H9 (cell line): ENCODE measurements around the gene DYNLRB1. TPM values are rescaled to one million over a fixed set of nuclear protein-coding genes. Genes with fewer than 3 reads are reported as not detected.

Experiments used
- DNase-seq: peaks from one replicate; pipeline ENCODE4 v3.0.0-alpha.2; 2017
- H2AFZ ChIP-seq: one replicate; pipeline ENCODE4 v1.6.1; 2013; ENCODE audit warnings: mild to moderate bottlenecking, low read length, control low read depth, moderate library complexity
- H2AK5ac ChIP-seq: 2 replicates; pipeline ENCODE4 v1.6.1; 2013; ENCODE audit warnings: low read length, control low read depth, mixed read lengths; ENCODE audit not compliant: insufficient read length
- H2BK120ac ChIP-seq: one replicate; pipeline ENCODE4 v1.6.1; 2013; ENCODE audit warnings: low read depth, mild to moderate bottlenecking, low read length, control low read depth, inconsistent platforms; ENCODE audit not compliant: poor library complexity, severe bottlenecking
- H2BK12ac ChIP-seq: 2 replicates; pipeline ENCODE4 v1.6.1; 2013; ENCODE audit warnings: low read length, control low read depth, mixed read lengths, low read depth; ENCODE audit not compliant: insufficient read length
- H2BK15ac ChIP-seq: 2 replicates; pipeline ENCODE4 v1.6.1; 2013; ENCODE audit warnings: low read depth, low read length, control low read depth
- H2BK20ac ChIP-seq: one replicate; pipeline ENCODE4 v1.6.1; 2013; ENCODE audit warnings: low read depth, mild to moderate bottlenecking, low read length, control low read depth, inconsistent platforms; ENCODE audit not compliant: poor library complexity, severe bottlenecking
- H2BK5ac ChIP-seq: 2 replicates; pipeline ENCODE4 v1.6.1; 2013; ENCODE audit warnings: low read length, control low read depth, mixed read lengths; ENCODE audit not compliant: insufficient read length
- H3K14ac ChIP-seq: 2 replicates; pipeline ENCODE4 v1.6.1; 2013; ENCODE audit warnings: low read length, control low read depth; ENCODE audit not compliant: insufficient read depth
- H3K18ac ChIP-seq: 2 replicates; pipeline ENCODE4 v1.6.1; 2013; ENCODE audit warnings: low read depth, mild to moderate bottlenecking, mixed read lengths, low read length, control low read depth; ENCODE audit not compliant: insufficient read length
- H3K23ac ChIP-seq: 2 replicates; pipeline ENCODE4 v1.6.1; 2013; ENCODE audit warnings: low read length, control low read depth, mixed read lengths, low read depth; ENCODE audit not compliant: insufficient read length
- H3K23me2 ChIP-seq: 2 replicates; pipeline ENCODE4 v1.6.1; 2013; ENCODE audit warnings: low read depth, mild to moderate bottlenecking, mixed read lengths, low read length, control low read depth; ENCODE audit not compliant: insufficient read length, poor library complexity, severe bottlenecking
- H3K27ac ChIP-seq: 2 replicates; pipeline ENCODE4 v1.5.1; 2013; ENCODE audit warnings: low read length, control low read depth, mixed read lengths, low read depth; ENCODE audit not compliant: insufficient read length
- H3K27me3 ChIP-seq: 2 replicates; pipeline ENCODE4 v1.6.1; 2013; ENCODE audit warnings: low read length, control low read depth, inconsistent platforms; ENCODE audit not compliant: insufficient read depth
- H3K4ac ChIP-seq: 2 replicates; pipeline ENCODE4 v1.6.1; 2013; ENCODE audit warnings: low read depth, mild to moderate bottlenecking, control low read depth, inconsistent platforms, low read length, moderate library complexity
- H3K4me1 ChIP-seq: 2 replicates; pipeline ENCODE4 v1.6.1; 2013; ENCODE audit warnings: low read length, control low read depth, inconsistent platforms; ENCODE audit not compliant: insufficient read depth
- H3K4me2 ChIP-seq: 2 replicates; pipeline ENCODE4 v1.6.1; 2013; ENCODE audit warnings: low read length, control low read depth, mixed read lengths; ENCODE audit not compliant: insufficient read length, insufficient read depth
- H3K56ac ChIP-seq: 2 replicates; pipeline ENCODE4 v1.6.1; 2013; ENCODE audit warnings: low read depth, mild to moderate bottlenecking, mixed read lengths, low read length, control low read depth; ENCODE audit not compliant: insufficient read length
- H3K79me1 ChIP-seq: 2 replicates; pipeline ENCODE4 v1.6.1; 2013; ENCODE audit warnings: low read depth, mild to moderate bottlenecking, moderate library complexity, low read length, control low read depth, inconsistent platforms; ENCODE audit not compliant: insufficient read depth, poor library complexity, severe bottlenecking
- H3K79me2 ChIP-seq: 2 replicates; pipeline ENCODE4 v1.6.1; 2013; ENCODE audit warnings: low read length, control low read depth, inconsistent platforms; ENCODE audit not compliant: insufficient read depth
- H3K9ac ChIP-seq: 2 replicates; pipeline ENCODE4 v1.6.1; 2013; ENCODE audit warnings: low read length, control low read depth, mixed read lengths; ENCODE audit not compliant: insufficient read length; ENCODE audit errors: extremely low read depth
- H3K9me3 ChIP-seq: one replicate; pipeline ENCODE4 v1.6.1; 2013; ENCODE audit warnings: low read depth, low read length, inconsistent platforms; ENCODE audit not compliant: control insufficient read depth
- H3T11ph ChIP-seq: one replicate; pipeline ENCODE4 v1.6.1; 2013; ENCODE audit warnings: mild to moderate bottlenecking, low read length, control low read depth, inconsistent platforms
- H4K20me1 ChIP-seq: one replicate; pipeline ENCODE4 v1.6.1; 2013; ENCODE audit not compliant: control insufficient read depth, insufficient read length, insufficient read depth
- H4K5ac ChIP-seq: 2 replicates; pipeline ENCODE4 v1.6.1; 2013; ENCODE audit warnings: low read depth, mild to moderate bottlenecking, mixed read lengths, low read length, control low read depth; ENCODE audit not compliant: insufficient read length
- H4K8ac ChIP-seq: replicated peaks from 2 replicates; pipeline ENCODE4 v1.6.1; 2013; ENCODE audit warnings: low read length, control low read depth, mixed read lengths, low read depth; ENCODE audit not compliant: insufficient read length
- H4K91ac ChIP-seq: 2 replicates; pipeline ENCODE4 v1.6.1; 2013; ENCODE audit warnings: low read depth, mild to moderate bottlenecking, moderate library complexity, mixed read lengths, low read length, control low read depth; ENCODE audit not compliant: insufficient read length
- H3K27ac Mint-ChIP-seq, 3 experiments: 2 replicates in 2 of 3; 3 replicates in 1 of 3; pipeline ENCODE4 v1.8.0; 2020 to 2021; ENCODE audit warnings: mixed read lengths in 3 of 3, mild to moderate bottlenecking in 1 of 3, moderate library complexity in 1 of 3
- H3K27me3 Mint-ChIP-seq: 2 replicates; pipeline ENCODE4 v1.8.0; 2021; ENCODE audit warnings: low read depth, mild to moderate bottlenecking, moderate library complexity, mixed read lengths
- H3K36me3 Mint-ChIP-seq, 3 experiments: 2 replicates in 2 of 3; 3 replicates in 1 of 3; pipeline ENCODE4 v1.8.0; 2020 to 2021; ENCODE audit warnings: low read depth in 3 of 3, mixed read lengths in 3 of 3; ENCODE audit not compliant: insufficient read depth in 1 of 3
- H3K4me1 Mint-ChIP-seq, 2 experiments: 2 replicates each; pipeline ENCODE4 v1.8.0; 2020; ENCODE audit warnings: mixed read lengths in 2 of 2
- H3K4me3 Mint-ChIP-seq, 2 experiments: 2 replicates in 1 of 2; 3 replicates in 1 of 2; pipeline ENCODE4 v1.8.0; 2020 to 2021; ENCODE audit warnings: mild to moderate bottlenecking in 2 of 2, mixed read lengths in 2 of 2, moderate library complexity in 1 of 2
- H3K9me3 Mint-ChIP-seq, 2 experiments: 2 replicates in 1 of 2; 3 replicates in 1 of 2; pipeline ENCODE4 v1.8.0; 2020; ENCODE audit warnings: mild to moderate bottlenecking in 2 of 2, mixed read lengths in 2 of 2, moderate library complexity in 1 of 2
- WGBS: extraction: QIAGEN DNeasy Blood & Tissue Kit; methylation state at CpG from one replicate; pipeline ENCODE4 v1.1.7; 2013; ENCODE audit warnings: missing lambda C conversion rate, low lambda C conversion rate, mixed read lengths; ENCODE audit not compliant: insufficient read length; ENCODE audit errors: extremely low coverage; 5-methylcytosine and 5-hydroxymethylcytosine counted together
- total RNA-seq: library from RNA; stranded (reverse); gene quantifications from 2 replicates; pipeline ENCODE4 v1.2.1, GENCODE V29; 2021
- TF ChIP-seq, protein P1 (sequence below): fragments of 200-600 bp; sonication (generic); conservative IDR thresholded peaks from 3 replicates; pipeline ENCODE4 v1.8.0; 2021; ENCODE audit warnings: antibody characterized with exemption, mild to moderate bottlenecking

DYNLRB1 gene
- total RNA-seq, 1 experiment from 2014 or later = 200 TPM

DNA sequence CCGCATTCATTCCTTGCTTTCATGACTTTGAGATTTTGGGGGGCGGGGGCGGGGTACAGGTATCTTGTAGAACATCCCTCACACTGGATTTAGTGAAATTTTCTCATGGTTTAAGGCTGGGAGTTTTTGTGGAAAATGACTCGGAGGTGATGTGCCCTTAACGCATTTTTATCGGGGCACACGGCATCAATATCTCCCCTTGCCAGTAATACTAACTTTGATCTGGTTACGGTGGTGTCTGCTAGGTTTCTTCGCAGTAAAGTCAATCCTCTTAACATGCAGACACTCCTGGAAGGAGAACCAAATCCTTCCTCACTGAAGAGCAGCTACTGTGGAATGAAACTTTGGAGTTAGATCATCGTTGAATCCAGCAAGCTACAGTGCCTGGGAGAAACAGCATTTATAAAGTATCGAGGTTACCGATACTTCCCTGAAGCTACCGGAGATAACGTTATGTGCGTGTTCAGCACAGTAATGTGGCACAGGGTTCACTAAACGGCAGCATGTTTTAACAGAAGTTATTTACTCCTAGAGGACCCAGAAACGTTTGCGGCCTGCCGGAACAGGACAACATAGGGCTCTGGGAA lies 1.2 kb upstream of the DYNLRB1 start:
- Histone ChIP-seq H3K56ac (no peak overlapping the region), H3K23me2 (peaks cover 7% of the 10 kb centered on the region), H4K5ac (no peak overlapping the region), H2AK5ac (no peak overlapping the region), H3K18ac (no peak overlapping the region), H2BK12ac (no peak overlapping the region), H3T11ph (no peak overlapping the region), H3K9me3 (no peaks in the 10 kb centered on the region), H4K8ac (no peak overlapping the region), H3K14ac (no peak overlapping the region), H3K4ac (no peak overlapping the region), H2AFZ (no peak overlapping the region), H2BK120ac (no peak overlapping the region), H2BK5ac (no peak overlapping the region), H3K27me3 (no peaks in the 10 kb centered on the region), H2BK20ac (no peak overlapping the region), H2BK15ac (no peak overlapping the region), H3K4me1 (no peaks in the 10 kb centered on the region), H4K20me1 (no peaks in the 10 kb centered on the region), H3K27ac (no peak overlapping the region), H3K4me2 (peak overlapping the region; percentile 84), H3K9ac (peak overlapping the region; percentile 9), H3K79me2 (peaks cover 2% of the 10 kb centered on the region; the same call in 1 of the 2 replicates), H3K79me1 (no peaks in the 10 kb centered on the region), H3K23ac (no peak overlapping the region), H4K91ac (no peak overlapping the region)
- TF ChIP-seq, protein P1, sequence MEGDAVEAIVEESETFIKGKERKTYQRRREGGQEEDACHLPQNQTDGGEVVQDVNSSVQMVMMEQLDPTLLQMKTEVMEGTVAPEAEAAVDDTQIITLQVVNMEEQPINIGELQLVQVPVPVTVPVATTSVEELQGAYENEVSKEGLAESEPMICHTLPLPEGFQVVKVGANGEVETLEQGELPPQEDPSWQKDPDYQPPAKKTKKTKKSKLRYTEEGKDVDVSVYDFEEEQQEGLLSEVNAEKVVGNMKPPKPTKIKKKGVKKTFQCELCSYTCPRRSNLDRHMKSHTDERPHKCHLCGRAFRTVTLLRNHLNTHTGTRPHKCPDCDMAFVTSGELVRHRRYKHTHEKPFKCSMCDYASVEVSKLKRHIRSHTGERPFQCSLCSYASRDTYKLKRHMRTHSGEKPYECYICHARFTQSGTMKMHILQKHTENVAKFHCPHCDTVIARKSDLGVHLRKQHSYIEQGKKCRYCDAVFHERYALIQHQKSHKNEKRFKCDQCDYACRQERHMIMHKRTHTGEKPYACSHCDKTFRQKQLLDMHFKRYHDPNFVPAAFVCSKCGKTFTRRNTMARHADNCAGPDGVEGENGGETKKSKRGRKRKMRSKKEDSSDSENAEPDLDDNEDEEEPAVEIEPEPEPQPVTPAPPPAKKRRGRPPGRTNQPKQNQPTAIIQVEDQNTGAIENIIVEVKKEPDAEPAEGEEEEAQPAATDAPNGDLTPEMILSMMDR = no peak
- Mint-ChIP-seq H3K36me3 (peaks cover 0 to 29% (median 5%) of the 10 kb centered on the region in 3 experiments; a peak in 3 of 7 replicates), H3K27me3 (peaks cover 2% of the 10 kb centered on the region; the same call in 1 of the 2 replicates), H3K27ac (peak overlapping the region; percentile 98 to 99 (median 98); a peak in 6 of 7 replicates), H3K4me1 (peaks cover 15 to 20% of the 10 kb centered on the region in 2 experiments), H3K4me3 (peak overlapping the region; percentile 93 to 97), H3K9me3 (no peaks in the 10 kb centered on the region; a peak in 1 of 5 replicates)
- WGBS = no CpG with 5 or more reads among the region's 19 CpGs
- no peak for DNase-seq
